ENCODE measurements around the gene CCDC127. TPM values are rescaled to one million over a fixed set of nuclear protein-coding genes. Genes with fewer than 3 reads are reported as not detected.

Gene CCDC127
- total RNA-seq, 3 donors from 2014 or later = 4.7 to 7.8 (median 5.7) TPM

DNA sequence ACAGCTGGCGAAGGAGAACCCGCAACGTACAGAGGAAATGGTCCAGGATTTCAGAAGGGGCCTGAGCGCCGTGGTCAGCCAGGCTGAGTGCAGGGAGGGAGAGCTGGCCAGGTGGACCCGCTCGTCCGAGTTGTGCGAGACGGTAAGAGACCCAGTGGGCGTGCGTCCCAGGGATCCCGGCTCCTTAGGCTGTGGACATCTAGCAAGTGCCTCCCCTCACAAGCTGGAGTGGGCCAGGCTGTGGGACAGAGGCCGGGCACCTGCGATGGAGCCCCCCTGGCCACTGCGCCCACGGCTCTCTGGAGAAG is 56.2 kb downstream of the CCDC127 start:
- no peak overlapping the region for H3K4me3 Mint-ChIP-seq
- DNase-seq (no peak), ATAC-seq (no peak)
- no peaks in the 10 kb centered on the region for H3K4me1 Mint-ChIP-seq (ENCODE audit: low read depth)
- peaks cover 34% of the 10 kb centered on the region for H3K27me3 Mint-ChIP-seq (ENCODE audit: low read depth)
- H3K36me3 Mint-ChIP-seq (ENCODE audit: insufficient read depth) = no peaks in the 10 kb centered on the region
- no peaks in the 10 kb centered on the region for H3K9me3 Mint-ChIP-seq

GRCh38 chr5:160921-161802 is 56.8 kb downstream of the CCDC127 start:
- ATAC-seq (no peak), DNase-seq (no peak)
- H3K4me1 Mint-ChIP-seq (ENCODE audit: low read depth) = no peaks in the 10 kb centered on the region
- no peaks in the 10 kb centered on the region for H3K9me3 Mint-ChIP-seq
- H3K4me3 Mint-ChIP-seq = no peak overlapping the region
- H3K36me3 Mint-ChIP-seq (ENCODE audit: insufficient read depth) = no peaks in the 10 kb centered on the region
- peaks cover 34% of the 10 kb centered on the region for H3K27me3 Mint-ChIP-seq (ENCODE audit: low read depth)

GRCh38 chr5:160173-160510 is 57.8 kb downstream of the CCDC127 start:
- Mint-ChIP-seq H3K36me3 (ENCODE audit: insufficient read depth) (no peaks in the 10 kb centered on the region), H3K4me3 (no peak overlapping the region), H3K27me3 (ENCODE audit: low read depth) (peaks cover 34% of the 10 kb centered on the region), H3K9me3 (no peaks in the 10 kb centered on the region), H3K4me1 (ENCODE audit: low read depth) (no peaks in the 10 kb centered on the region)
- DNase-seq (no peak), ATAC-seq (no peak)

DNA sequence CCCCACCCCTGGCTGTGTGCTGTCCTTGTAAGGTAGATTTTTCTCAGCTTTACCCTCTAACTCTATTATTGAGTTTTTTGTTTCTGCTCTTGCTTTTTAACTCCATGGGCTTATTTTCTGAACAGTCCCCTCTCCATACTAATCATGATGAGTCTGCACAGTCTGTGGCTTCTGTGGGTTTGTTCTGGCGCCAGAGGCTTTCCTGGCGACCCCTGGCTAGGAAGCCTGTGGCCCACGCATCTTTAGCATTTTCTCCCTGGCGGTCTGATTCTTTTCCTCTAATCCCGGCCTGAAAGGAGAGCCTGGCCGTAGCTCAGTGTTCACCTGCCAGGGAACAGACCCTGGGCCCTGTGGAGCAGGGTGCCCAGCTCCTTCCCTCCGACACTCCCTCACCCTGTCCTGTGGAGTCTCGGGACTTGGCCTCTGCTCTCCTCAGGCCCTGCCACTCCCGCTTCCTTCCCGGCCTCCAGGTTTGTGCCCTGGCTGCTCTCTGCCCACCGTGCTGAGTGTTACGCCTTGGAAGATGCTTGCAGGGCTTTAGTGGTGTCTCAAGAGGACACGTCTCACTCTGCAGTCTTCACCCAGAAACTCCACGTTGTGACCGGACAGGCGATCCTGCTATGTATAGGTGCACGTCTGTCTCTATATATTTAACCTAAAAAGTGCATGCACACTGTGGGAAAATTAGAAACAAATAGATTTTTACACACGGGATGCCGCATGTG is 58.3 kb downstream of the CCDC127 start:
- ATAC-seq (no peak), DNase-seq (no peak)
- no peaks in the 10 kb centered on the region for H3K4me1 Mint-ChIP-seq (ENCODE audit: low read depth)
- H3K4me3 Mint-ChIP-seq = no peak overlapping the region
- H3K9me3 Mint-ChIP-seq = no peaks in the 10 kb centered on the region
- peaks cover 34% of the 10 kb centered on the region for H3K27me3 Mint-ChIP-seq (ENCODE audit: low read depth)
- H3K36me3 Mint-ChIP-seq (ENCODE audit: insufficient read depth) = no peaks in the 10 kb centered on the region

- no peaks in the 10 kb centered on the region for H3K4me1 Mint-ChIP-seq (ENCODE audit: low read depth)
- no peaks in the 10 kb centered on the region for H3K9me3 Mint-ChIP-seq
- DNase-seq = no peak
- H3K27me3 Mint-ChIP-seq (ENCODE audit: low read depth) = peaks cover 34% of the 10 kb centered on the region
- H3K36me3 Mint-ChIP-seq (ENCODE audit: insufficient read depth) = no peaks in the 10 kb centered on the region
- H3K4me3 Mint-ChIP-seq = no peak overlapping the region
- no peak for ATAC-seq
These were observed 59.0 kb downstream of the CCDC127 start for GRCh38 chr5:158807-159447.

DNA sequence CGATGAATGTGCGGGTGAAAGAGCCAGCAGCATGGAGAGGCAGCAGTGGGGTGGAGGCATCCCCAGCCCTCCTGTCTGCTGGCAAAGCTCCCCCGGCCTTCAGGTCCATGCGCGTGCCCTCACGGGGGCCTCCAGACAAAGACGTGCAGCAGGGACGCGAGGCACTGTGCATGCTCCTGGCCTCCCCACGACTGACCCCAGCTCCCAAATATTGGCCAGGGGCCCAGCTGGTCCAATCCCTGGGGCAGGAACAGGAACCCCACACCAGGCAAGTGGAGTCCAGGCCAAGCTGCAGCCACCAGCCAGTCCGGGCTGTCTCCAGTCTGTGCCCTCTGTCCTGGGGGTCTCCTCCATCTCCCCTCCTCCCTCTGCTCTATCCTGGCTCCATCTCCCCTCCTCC is 60.2 kb downstream of the CCDC127 start:
- Mint-ChIP-seq H3K27me3 (ENCODE audit: low read depth) (peaks cover 34% of the 10 kb centered on the region), H3K36me3 (ENCODE audit: insufficient read depth) (no peaks in the 10 kb centered on the region), H3K4me3 (no peak overlapping the region), H3K9me3 (no peaks in the 10 kb centered on the region), H3K4me1 (ENCODE audit: low read depth) (no peaks in the 10 kb centered on the region)
- DNase-seq (no peak), ATAC-seq (no peak)

DNA sequence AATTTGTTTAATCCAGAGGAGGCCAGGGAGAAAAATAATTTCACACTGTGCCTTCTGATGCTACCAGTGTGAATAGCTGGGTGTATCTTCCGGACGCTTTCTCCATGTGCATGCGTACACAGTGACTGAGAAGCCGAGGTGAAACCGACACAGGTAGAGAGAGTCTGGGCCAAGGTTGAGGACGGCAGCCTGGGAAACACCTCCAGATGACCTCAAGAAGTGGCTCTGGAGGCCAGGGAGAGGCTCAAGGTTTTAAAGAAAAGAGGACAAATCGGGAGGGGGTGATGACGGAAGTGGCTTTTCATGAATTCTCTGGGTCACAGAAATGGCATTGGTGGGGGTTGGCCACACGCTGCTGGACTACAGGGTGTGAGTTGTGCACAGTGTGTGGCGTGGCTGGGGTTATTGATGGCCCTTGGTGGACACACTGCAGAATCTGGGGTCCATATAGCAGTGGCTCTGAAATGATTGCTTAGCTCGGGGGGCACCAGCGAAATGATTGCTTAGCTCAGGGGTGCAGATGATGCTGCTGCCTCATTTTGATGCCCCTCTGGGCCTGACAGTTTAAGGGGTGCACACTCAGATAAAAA is 60.7 kb downstream of the CCDC127 start:
- Mint-ChIP-seq H3K36me3 (ENCODE audit: insufficient read depth) (no peaks in the 10 kb centered on the region), H3K4me1 (ENCODE audit: low read depth) (no peaks in the 10 kb centered on the region), H3K27me3 (ENCODE audit: low read depth) (peaks cover 34% of the 10 kb centered on the region), H3K9me3 (no peaks in the 10 kb centered on the region), H3K4me3 (no peak overlapping the region)
- ATAC-seq = no peak
- no peak for DNase-seq

DNA sequence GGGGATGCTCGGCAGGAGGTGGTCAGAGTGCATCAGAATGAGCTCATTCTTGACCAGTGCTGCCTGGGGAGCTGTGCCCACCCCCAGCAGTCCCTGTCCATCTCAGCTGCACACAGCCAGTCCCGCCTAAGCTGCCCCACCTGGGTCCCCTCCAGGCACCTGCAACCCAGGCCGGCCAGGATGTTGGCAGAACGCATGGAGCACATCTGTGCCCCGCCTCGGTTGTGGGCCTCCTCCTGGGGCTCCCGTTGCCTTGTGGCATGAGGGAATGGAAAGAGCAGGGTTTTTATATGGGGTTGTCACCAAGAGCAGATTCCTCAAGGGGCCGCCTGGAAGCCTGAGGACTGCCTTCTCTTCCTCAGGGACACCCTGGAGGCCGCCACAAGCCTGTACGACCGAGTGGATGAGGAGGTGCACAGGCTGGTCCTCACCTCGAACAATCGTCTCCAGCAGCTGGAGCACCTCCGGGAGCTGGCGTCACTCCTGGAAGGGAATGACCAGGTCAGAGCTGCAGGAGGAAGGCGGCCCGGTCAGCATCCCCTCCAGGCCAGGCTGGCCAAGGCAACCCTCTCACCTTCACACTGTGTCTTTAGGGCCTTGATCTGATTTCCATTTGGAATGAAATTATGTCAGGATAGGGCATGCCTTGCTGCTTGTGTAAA is 61.4 kb downstream of the CCDC127 start:
- no peaks in the 10 kb centered on the region for H3K4me1 Mint-ChIP-seq (ENCODE audit: low read depth)
- H3K27me3 Mint-ChIP-seq (ENCODE audit: low read depth) = peaks cover 32% of the 10 kb centered on the region
- no peaks in the 10 kb centered on the region for H3K9me3 Mint-ChIP-seq
- no peaks in the 10 kb centered on the region for H3K36me3 Mint-ChIP-seq (ENCODE audit: insufficient read depth)
- ATAC-seq (no peak), DNase-seq (no peak)
- no peak overlapping the region for H3K4me3 Mint-ChIP-seq

- Mint-ChIP-seq H3K4me1 (ENCODE audit: low read depth) (no peaks in the 10 kb centered on the region), H3K27me3 (ENCODE audit: low read depth) (peaks cover 25% of the 10 kb centered on the region), H3K36me3 (ENCODE audit: insufficient read depth) (no peaks in the 10 kb centered on the region), H3K4me3 (no peak overlapping the region), H3K9me3 (no peaks in the 10 kb centered on the region)
- no peak for DNase-seq
- ATAC-seq = no peak
These were observed 62.1 kb downstream of the CCDC127 start for GRCh38 chr5:155651-156410.

DNA sequence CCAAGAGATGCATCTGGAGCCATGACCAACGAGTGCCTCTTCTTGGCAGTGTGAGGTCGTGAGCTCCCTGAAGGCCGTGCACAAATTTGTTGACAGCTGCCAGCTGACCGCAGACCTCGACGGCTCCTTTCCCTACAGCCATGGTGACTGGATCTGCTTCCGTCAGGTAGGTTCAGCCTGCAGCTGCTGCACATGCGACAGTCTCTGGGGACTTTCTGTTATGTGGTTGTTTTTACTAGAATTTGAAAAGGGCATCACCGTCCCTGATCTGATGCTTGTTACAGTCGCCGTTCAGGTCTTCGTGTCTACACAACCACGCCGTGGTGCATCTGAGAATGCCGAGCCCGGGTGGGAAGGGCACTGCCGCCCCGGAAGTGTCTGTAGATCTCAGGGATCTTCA is 63.1 kb downstream of the CCDC127 start:
- no peaks in the 10 kb centered on the region for H3K4me1 Mint-ChIP-seq (ENCODE audit: low read depth)
- peaks cover 15% of the 10 kb centered on the region for H3K27me3 Mint-ChIP-seq (ENCODE audit: low read depth)
- DNase-seq (no peak), ATAC-seq (no peak)
- H3K4me3 Mint-ChIP-seq = no peak overlapping the region
- H3K36me3 Mint-ChIP-seq (ENCODE audit: insufficient read depth) = no peaks in the 10 kb centered on the region
- no peaks in the 10 kb centered on the region for H3K9me3 Mint-ChIP-seq

DNA sequence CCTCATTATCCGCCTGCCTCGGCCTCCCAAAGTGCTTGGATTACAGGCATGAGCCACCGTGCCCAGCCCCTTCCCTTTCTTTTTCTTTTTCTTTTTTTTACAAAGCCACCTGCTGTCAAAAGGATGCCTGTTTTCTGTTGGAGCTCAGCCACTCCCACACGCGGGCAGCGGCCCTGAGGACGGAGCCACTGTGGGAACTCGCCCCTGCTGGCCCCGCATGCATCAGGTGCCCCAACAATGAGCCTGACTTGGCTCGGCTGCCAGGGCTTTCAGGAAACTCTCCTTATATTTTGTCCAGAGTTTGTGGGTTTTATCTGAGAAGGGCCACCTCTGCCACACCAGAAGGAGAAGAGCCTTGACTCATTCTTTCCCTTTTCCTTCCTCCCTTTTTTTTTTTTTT is 63.7 kb downstream of the CCDC127 start:
- Mint-ChIP-seq H3K9me3 (no peaks in the 10 kb centered on the region), H3K36me3 (ENCODE audit: insufficient read depth) (no peaks in the 10 kb centered on the region), H3K4me3 (no peak overlapping the region), H3K27me3 (ENCODE audit: low read depth) (peaks cover 9% of the 10 kb centered on the region), H3K4me1 (ENCODE audit: low read depth) (no peaks in the 10 kb centered on the region)
- DNase-seq (no peak), ATAC-seq (no peak)

GRCh38 chr5:153256-153655 is 64.7 kb downstream of the CCDC127 start:
- no peaks in the 10 kb centered on the region for H3K9me3 Mint-ChIP-seq
- ATAC-seq (no peak), DNase-seq (no peak)
- H3K4me1 Mint-ChIP-seq (ENCODE audit: low read depth) = no peaks in the 10 kb centered on the region
- peaks cover 5% of the 10 kb centered on the region for H3K27me3 Mint-ChIP-seq (ENCODE audit: low read depth)
- no peak overlapping the region for H3K4me3 Mint-ChIP-seq
- no peaks in the 10 kb centered on the region for H3K36me3 Mint-ChIP-seq (ENCODE audit: insufficient read depth)

DNA sequence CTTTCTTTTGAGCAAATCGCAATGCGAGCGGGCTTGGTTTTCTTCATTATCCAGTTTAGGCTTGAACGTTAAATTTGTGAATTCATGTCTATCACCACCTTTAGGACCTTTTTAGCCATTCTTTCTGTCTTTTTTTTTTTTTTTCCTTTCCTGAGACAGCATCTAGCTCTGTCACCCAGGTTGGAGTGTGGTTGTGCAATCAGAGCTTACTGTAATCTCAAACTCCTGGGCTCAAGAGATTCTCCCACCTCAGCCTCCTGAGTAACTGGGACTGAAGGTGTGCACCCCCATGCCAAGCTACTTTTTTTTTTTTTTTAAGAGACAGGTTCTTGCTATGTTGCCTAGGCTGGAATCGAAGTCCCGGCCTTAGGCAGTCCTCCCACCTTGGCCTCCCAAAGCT is 65.9 kb downstream of the CCDC127 start:
- H3K4me1 Mint-ChIP-seq (ENCODE audit: low read depth) = no peaks in the 10 kb centered on the region
- DNase-seq = no peak
- H3K9me3 Mint-ChIP-seq = peaks cover 10% of the 10 kb centered on the region
- no peaks in the 10 kb centered on the region for H3K36me3 Mint-ChIP-seq (ENCODE audit: insufficient read depth)
- H3K27me3 Mint-ChIP-seq (ENCODE audit: low read depth) = peaks cover 5% of the 10 kb centered on the region
- no peak for ATAC-seq
- H3K4me3 Mint-ChIP-seq = no peak overlapping the region

- Mint-ChIP-seq H3K4me1 (ENCODE audit: low read depth) (no peaks in the 10 kb centered on the region), H3K27me3 (ENCODE audit: low read depth) (peaks cover 4% of the 10 kb centered on the region)
- ATAC-seq = no peak
These were observed 67.2 kb downstream of the CCDC127 start for GRCh38 chr5:150746-151145.

More at GRCh38 chr5:150746-151145, 67.2 kb downstream of the CCDC127 start:
- no peak overlapping the region for H3K4me3 Mint-ChIP-seq
- H3K9me3 Mint-ChIP-seq = peaks cover 14% of the 10 kb centered on the region
- DNase-seq = no peak
- no peaks in the 10 kb centered on the region for H3K36me3 Mint-ChIP-seq (ENCODE audit: insufficient read depth)
